Osteocyte (in vitro differentiated cells): ENCODE measurements around the gene TNFSF18. TPM values are rescaled to one million over a fixed set of nuclear protein-coding genes. Genes with fewer than 3 reads are reported as not detected.
"Not testable (repeated sequence)": the region's sequence is repeated elsewhere in the genome, so short reads cannot be mapped to it uniquely, and the experiment has no call there.

Experiments used
- DNase-seq: peaks from one replicate; pipeline ENCODE4 v3.0.0; 2021; ENCODE audit warnings: mixed read lengths; ENCODE audit not compliant: unreplicated experiment; ENCODE audit errors: extremely low spot score
- H3K27ac Mint-ChIP-seq: one replicate; pipeline ENCODE4 v1.8.0; 2021; ENCODE audit warnings: mild to moderate bottlenecking, mixed read lengths; ENCODE audit not compliant: unreplicated experiment
- H3K27me3 Mint-ChIP-seq: one replicate; pipeline ENCODE4 v1.8.0; 2021; ENCODE audit warnings: mixed read lengths; ENCODE audit not compliant: unreplicated experiment
- H3K36me3 Mint-ChIP-seq: one replicate; pipeline ENCODE4 v1.8.0; 2021; ENCODE audit warnings: mixed read lengths; ENCODE audit not compliant: unreplicated experiment
- H3K4me1 Mint-ChIP-seq: one replicate; pipeline ENCODE4 v1.8.0; 2021; ENCODE audit warnings: mixed read lengths; ENCODE audit not compliant: unreplicated experiment
- H3K4me3 Mint-ChIP-seq: one replicate; pipeline ENCODE4 v1.8.0; 2021; ENCODE audit warnings: mild to moderate bottlenecking, moderate library complexity, mixed read lengths; ENCODE audit not compliant: unreplicated experiment
- H3K9me3 Mint-ChIP-seq: one replicate; pipeline ENCODE4 v1.8.0; 2021; ENCODE audit warnings: mixed read lengths; ENCODE audit not compliant: unreplicated experiment
- total RNA-seq: library from RNA; stranded (reverse); gene quantifications from 2 replicates; pipeline ENCODE4 v1.2.1, GENCODE V29; 2021
- TF ChIP-seq, protein P1 (sequence below): fragments of 200-600 bp; sonication (generic); IDR thresholded peaks from 2 replicates; pipeline ENCODE4 v1.5.0; 2021; ENCODE audit warnings: antibody characterized with exemption, mild to moderate bottlenecking, moderate library complexity

The TNFSF18 gene
- total RNA-seq, 1 donor from 2014 or later, result not detected

DNA sequence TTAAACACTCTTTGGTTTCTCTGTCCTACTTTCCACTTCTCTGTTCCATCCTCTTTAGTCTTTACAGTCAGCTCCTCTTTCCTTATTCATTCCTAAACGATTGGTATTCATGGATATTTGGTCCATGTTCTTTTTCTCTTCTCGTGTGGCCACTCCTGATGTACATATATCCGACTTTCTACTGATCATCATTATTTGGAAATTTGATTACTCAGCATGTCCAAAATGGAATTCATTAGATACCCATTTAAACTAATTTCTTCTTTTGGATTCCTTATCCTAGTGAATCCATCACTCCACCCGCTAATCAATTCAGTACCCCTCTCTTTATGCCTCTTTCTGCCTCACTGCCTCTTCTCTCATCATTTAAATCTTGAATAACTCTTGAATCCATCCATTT, 43.8 kb upstream of the TNFSF18 start:
- H3K27ac Mint-ChIP-seq, result no peak overlapping the region
- no peaks in the 10 kb centered on the region for H3K9me3 Mint-ChIP-seq
- no peak overlapping the region for H3K4me3 Mint-ChIP-seq
- H3K4me1 Mint-ChIP-seq, result no peaks in the 10 kb centered on the region
- no peaks in the 10 kb centered on the region for H3K36me3 Mint-ChIP-seq
- TF ChIP-seq, protein P1, sequence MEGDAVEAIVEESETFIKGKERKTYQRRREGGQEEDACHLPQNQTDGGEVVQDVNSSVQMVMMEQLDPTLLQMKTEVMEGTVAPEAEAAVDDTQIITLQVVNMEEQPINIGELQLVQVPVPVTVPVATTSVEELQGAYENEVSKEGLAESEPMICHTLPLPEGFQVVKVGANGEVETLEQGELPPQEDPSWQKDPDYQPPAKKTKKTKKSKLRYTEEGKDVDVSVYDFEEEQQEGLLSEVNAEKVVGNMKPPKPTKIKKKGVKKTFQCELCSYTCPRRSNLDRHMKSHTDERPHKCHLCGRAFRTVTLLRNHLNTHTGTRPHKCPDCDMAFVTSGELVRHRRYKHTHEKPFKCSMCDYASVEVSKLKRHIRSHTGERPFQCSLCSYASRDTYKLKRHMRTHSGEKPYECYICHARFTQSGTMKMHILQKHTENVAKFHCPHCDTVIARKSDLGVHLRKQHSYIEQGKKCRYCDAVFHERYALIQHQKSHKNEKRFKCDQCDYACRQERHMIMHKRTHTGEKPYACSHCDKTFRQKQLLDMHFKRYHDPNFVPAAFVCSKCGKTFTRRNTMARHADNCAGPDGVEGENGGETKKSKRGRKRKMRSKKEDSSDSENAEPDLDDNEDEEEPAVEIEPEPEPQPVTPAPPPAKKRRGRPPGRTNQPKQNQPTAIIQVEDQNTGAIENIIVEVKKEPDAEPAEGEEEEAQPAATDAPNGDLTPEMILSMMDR, result no peak
- DNase-seq, result no peak
- H3K27me3 Mint-ChIP-seq, result no peaks in the 10 kb centered on the region

DNA sequence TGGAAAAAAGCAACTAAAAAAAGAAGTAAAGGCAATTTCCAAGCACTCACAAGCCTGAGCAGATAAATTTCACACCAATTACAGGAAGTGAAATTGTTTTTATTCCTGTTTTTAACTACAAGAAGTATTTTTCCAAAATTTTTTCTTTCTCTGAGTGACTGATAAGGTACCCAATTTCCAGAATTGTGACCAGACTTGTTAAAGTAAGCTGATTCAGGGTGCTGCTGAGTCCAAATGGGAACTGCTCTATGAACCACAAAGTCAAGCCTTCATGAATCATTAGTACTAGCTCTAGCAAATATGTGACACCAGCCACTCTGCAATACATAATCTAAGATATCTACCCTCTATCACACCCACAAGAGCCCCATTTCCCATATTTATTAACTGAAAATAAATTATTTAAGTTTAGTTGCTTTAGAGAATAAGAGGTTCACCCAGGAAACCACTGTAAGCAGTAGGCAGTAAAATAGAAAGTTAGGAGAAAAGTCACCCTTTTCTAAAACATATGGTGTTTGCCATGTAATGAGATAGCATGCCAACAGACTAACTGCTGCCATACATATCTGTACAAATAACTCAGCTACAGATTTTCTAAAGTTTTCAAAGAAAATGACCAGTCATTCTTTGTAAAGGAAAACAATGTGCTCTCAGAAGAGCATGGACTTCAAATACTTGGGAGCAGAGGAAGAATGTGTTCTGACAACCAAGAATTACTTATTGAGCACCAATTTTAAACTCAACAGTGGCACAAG, 43.1 kb upstream of the TNFSF18 start:
- H3K9me3 Mint-ChIP-seq, result no peaks in the 10 kb centered on the region
- DNase-seq, result no peak
- H3K27me3 Mint-ChIP-seq, result no peaks in the 10 kb centered on the region
- no peaks in the 10 kb centered on the region for H3K36me3 Mint-ChIP-seq
- H3K27ac Mint-ChIP-seq, result no peak overlapping the region
- H3K4me3 Mint-ChIP-seq, result no peak overlapping the region
- TF ChIP-seq, protein P1, result no peak
- no peaks in the 10 kb centered on the region for H3K4me1 Mint-ChIP-seq

DNA sequence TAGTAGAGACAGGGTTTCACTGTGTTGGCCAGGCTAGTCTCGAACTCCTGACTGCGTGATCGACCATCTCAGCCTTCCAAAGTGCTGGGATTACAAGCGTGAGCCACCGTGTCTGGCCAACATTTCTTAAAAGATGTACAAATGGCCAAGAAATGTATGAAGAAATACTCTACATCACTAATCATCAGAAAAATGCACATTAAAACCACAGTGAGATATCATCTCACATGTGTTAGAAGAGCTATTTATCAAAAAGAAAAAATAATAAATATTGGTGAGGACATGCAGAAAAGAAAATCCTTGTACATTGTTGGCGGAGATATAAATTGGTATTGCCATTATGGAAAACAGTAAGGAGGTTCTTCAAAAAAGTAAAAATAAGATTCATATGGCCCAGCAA, 33.6 kb upstream of the TNFSF18 start:
- Mint-ChIP-seq H3K4me1 (no peaks in the 10 kb centered on the region), H3K27ac (no peak overlapping the region), H3K4me3 (no peak overlapping the region), H3K27me3 (no peaks in the 10 kb centered on the region), H3K9me3 (peaks cover 4% of the 10 kb centered on the region), H3K36me3 (no peaks in the 10 kb centered on the region)
- TF ChIP-seq, protein P1, result no peak
- DNase-seq, result no peak

DNA sequence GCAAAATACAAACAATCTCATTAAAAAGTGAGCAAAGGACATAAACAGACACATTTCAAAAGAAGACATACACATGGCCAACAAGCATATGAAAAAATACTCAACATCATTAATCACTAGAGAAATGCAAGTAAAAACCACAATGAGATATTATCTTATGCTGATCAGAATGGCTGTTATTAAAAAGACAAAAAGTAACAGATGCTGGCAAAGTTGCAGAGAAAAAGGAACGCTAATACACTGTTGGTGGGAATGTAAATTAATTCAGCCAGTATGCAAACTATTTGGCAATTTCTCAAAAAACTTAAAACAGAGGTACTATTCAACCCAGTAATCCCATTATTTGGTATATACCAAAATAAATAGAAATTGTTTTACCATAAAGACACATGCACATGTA, 32.2 kb upstream of the TNFSF18 start:
- DNase-seq, result no peak
- H3K27ac Mint-ChIP-seq, result no peak overlapping the region
- TF ChIP-seq, protein P1, result no peak
- no peaks in the 10 kb centered on the region for H3K36me3 Mint-ChIP-seq
- no peaks in the 10 kb centered on the region for H3K4me1 Mint-ChIP-seq
- no peak overlapping the region for H3K4me3 Mint-ChIP-seq
- no peaks in the 10 kb centered on the region for H3K27me3 Mint-ChIP-seq
- peaks cover 4% of the 10 kb centered on the region for H3K9me3 Mint-ChIP-seq

DNA sequence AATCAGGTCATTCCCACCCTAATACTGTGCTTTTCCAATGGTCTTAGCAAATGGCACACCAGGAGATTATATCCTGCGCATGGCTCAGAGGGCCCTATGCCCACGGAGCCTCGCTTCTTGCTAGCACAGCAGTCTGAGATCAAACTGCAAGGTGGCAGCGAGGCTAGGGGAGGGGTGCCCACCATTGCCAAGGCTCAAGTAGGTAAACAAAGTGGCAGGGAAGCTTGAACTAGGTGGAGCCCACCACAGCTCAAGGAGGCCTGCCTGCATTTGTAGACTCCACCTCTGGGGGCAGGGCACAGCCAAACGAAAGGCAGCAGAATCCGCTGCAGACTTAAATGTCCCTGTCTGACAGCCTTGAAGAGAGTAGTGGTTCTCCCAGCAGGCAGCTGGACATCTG, 23.5 kb upstream of the TNFSF18 start:
- not testable (repeated sequence) for H3K27ac Mint-ChIP-seq, H3K36me3 Mint-ChIP-seq, H3K4me1 Mint-ChIP-seq, H3K27me3 Mint-ChIP-seq, DNase-seq, H3K4me3 Mint-ChIP-seq
- peaks cover 14% of the 10 kb centered on the region for H3K9me3 Mint-ChIP-seq
